H4 (cell line): ENCODE data around the gene MYO1D. TPM values are rescaled to one million over a fixed set of nuclear protein-coding genes. Genes with fewer than 3 reads are reported as not detected.
"Not testable (repeated sequence)": the region's sequence is repeated elsewhere in the genome, so short reads cannot be mapped to it uniquely, and the experiment has no call there.

ENCODE experiments used
- DNase-seq: peaks from one replicate; pipeline ENCODE4 v3.0.0-alpha.2; 2015; ENCODE audit warnings: low spot score
- total RNA-seq: library from RNA; depleted of rRNA; stranded (reverse); fragments of >200 nt; shearing (Covaris generic); gene quantifications from 2 replicates; pipeline ENCODE4 v1.2.3, GENCODE V29; 2014

The MYO1D gene
- total RNA-seq, 1 experiment from 2014 or later: 12.6 TPM

- DNase-seq: no peak
Observed at GRCh38 chr17:32777436-32777835, 99.5 kb downstream of the MYO1D start.

GRCh38 chr17:32774695-32775084 is 102.2 kb downstream of the MYO1D start:
- DNase-seq: no peak

DNA sequence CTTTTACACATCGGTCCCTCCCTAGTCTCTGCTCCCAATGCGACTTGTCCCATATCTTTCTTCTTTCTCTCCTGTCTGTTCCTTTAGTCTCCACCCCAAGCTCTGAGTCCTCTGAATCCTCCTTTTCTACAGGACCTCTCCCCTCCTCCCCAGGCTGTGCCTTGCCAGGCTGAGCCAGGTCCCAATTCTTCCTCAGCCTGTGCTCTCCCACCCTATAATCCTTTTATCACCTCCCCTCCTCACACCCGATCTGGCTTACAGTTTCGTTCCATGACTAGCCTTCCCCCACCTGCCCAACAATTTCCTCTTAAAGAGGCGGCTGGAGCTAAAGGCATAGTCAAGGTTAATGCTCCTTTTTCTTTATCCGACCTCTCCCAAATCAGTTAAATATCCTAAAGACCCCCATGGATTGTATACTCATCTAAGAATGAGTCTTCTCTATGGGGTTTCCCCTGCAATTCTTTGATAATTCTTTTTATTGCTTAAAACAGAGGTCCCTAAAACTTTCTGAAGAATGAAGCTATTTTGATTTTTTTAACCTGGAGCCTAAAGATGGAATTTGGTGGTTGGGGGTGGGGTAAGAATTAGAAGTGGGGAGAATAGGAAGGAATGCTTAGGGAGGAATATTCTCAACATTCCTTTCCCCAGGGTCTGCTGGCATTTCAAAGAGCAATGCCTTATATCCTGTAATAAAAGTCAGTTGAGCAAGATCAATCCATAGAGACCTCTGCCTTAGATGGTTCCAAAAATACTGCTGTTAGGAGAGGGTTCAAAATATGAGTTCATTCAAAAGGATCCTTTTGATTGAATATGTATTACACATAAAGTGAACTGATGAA is 102.8 kb downstream of the MYO1D start:
- DNase-seq: no peak

DNA sequence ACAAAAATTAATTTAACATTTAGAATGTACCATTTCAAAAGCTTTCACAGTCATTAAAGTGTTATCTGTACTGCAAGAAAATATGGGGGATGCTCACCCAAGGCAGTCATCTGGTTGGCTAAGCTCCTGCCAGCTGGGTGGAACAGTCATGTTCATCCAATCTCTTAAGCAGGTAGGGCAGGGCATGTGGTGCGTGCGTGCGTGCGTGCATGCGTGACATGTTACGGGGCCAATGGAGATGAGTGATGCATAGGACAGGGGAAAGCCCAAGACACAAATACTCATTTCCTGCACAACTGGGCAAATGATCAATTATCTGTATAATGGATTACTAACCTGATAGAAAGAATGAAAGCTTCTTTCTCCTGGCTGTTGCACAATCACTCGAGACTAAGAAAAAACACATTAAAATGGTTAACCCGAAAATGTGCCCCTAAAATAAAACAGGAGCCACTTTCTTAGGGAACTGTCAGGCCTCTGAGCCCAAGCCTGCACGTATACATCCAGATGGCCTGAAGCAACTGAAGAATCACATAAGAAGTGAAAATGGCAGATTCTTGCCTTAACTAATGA is 104.4 kb downstream of the MYO1D start:
- no peak for DNase-seq

- DNase-seq: no peak
Observed at GRCh38 chr17:32771396-32771795, 105.5 kb downstream of the MYO1D start.

DNA sequence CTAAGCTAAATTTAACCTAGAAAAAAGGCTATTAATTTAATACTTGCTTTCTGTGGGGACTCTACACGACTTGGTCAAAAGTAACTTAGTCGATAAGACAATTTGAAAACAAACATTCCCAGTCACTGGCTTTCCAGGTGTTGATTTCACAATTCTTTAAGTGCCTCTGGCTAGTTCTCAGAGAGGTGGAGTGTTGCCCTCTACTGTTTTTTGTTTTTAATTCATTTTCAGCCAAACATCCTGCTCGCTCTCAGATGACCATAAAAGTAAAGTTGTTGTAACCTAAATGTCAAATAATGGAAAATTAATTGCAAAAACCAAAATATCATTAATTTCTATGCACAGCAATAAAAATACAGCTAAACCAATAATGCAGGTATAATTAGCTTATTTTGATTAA is 107.1 kb downstream of the MYO1D start:
- DNase-seq: peak; percentile 32

DNA sequence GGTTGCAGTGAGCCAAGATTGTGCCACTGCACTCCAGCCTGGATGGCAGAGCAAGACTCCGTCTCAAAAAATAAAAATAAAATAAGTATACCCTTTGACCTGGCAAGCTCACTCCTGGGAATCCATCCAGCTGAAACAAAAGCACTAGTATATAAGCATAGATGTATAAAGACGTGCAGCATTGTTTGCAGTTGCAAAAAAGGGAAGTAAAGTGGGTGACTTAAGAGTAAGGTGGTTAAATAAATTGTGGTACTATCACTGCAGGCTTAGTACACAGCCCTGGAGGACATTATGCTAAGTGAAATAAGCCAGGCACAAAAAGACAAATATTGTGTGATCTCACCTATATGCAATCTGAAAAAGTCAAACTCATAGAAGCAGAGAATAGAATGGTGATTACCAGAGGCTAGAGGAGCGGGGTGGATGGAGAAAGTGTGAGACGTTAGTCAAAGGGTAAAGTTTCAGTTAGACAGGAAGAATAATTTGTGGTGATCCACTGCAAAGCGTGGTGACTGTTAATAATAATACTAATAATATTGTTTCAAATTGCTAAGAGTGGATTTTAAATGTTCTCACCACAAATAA is 113.0 kb downstream of the MYO1D start:
- no peak for DNase-seq

DNA sequence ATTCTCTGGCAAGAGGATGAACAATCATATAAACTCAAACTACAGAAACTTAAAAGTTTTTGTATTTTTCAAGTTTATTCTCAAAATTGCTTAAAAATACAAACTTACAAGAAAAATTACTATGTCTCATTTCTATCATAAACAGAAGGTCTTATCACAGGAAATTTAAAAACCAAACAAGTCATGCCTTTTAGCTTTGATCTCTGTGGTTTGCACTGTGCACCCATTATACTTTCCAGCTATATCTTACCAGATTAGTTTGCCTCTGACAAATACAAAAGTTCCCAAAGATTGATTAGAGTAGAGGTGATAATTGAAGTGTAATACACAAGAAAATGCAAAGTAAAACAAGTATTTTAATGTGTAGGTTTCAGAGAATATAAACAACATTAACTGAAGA is 117.4 kb downstream of the MYO1D start:
- DNase-seq: no peak

GRCh38 chr17:32757963-32758362 is 119.0 kb downstream of the MYO1D start:
- no peak for DNase-seq

GRCh38 chr17:32756696-32757095 is 120.2 kb downstream of the MYO1D start:
- no peak for DNase-seq

DNA sequence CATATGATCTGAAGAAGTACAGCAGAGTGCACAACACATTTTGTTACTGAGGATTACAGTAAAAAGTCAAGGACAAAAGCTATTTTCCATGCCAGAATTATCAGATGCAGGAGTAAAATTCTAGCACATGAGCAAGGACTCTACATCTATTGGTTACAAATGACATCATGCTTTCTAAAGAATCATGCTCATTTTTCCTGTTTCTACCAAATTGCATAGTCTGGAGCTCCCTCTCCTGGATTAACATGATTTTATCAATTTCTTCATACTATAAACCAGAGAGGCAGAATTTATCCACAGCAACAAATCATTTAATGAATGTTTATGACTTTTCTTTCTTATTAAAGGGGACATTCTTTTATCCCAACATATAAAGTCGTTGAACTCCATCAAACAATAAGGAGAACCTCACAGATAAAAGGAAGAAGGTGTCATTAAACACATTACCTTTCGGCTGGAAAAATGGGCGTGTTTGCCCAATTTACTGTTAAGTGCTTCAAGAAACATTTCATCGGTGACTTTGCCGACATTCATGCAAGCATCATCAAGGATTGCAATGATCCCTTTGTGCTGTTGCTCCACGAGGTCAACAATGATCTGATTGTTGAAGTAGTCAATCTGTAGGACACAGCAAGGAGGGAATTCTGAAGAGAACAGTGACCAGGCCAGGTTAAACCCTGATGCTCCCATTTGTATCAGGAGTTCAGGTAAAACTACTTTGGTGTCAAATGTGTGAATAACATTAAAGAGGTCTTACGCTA is 121.7 kb downstream of the MYO1D start:
- peak; percentile 68 for DNase-seq

DNA sequence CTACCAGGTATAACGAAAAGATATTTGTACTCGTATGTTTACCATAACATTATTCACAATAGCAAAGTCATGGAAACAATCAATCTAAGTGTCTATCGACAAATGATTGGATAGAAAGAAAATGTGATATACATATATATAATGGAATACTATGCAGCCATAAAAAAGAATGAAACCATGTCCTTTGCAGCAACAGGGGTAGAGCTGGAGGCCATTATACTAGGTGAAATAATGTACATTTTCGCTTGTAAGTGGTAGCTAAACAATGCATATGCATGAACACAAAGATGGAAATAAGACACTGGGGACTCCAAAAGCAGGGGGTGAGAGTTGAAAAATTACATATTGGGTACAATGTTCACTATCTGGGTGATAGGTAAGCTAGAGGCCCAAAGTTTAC is 124.0 kb downstream of the MYO1D start:
- DNase-seq: no peak

DNA sequence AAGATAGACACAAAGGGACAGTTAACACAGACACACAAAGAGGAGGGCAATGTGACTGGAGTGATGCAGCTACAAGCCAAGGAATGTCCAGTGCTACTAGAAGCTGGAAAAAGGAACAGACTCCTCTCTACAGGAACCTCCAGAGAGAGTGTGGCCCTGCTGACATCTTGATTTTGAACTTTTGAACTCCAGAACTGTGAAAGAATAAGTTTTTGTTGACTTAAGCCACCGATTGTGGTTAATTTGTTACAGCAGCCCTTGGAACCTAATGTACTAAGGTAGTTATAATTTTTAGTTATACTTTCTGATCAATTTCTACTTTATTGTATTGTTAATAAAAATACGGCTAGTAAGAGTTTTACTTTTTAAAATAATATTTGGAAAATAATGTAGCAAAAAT is 129.1 kb downstream of the MYO1D start:
- no peak for DNase-seq

DNA sequence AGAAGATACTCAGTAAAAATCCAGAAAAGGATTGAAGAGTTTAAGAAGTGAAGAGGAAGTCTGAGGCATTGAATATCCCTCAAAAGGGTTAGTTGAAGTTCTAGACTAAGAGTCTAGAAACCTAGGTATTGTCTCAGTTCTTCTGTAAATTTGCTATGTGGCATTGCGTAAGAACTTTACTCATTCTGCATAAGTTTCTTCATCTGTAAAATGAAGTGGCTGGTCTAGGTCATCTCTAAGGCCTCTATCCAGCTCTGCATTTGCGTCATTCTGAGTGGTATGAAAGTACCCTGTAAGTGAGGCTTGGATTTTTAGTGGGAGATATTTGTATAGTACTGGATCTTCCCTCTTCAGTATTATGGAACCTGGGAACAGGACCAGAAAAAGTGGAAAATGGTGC is 130.2 kb downstream of the MYO1D start:
- DNase-seq: no peak

GRCh38 chr17:32746280-32746679 is 130.6 kb downstream of the MYO1D start:
- no peak for DNase-seq

DNA sequence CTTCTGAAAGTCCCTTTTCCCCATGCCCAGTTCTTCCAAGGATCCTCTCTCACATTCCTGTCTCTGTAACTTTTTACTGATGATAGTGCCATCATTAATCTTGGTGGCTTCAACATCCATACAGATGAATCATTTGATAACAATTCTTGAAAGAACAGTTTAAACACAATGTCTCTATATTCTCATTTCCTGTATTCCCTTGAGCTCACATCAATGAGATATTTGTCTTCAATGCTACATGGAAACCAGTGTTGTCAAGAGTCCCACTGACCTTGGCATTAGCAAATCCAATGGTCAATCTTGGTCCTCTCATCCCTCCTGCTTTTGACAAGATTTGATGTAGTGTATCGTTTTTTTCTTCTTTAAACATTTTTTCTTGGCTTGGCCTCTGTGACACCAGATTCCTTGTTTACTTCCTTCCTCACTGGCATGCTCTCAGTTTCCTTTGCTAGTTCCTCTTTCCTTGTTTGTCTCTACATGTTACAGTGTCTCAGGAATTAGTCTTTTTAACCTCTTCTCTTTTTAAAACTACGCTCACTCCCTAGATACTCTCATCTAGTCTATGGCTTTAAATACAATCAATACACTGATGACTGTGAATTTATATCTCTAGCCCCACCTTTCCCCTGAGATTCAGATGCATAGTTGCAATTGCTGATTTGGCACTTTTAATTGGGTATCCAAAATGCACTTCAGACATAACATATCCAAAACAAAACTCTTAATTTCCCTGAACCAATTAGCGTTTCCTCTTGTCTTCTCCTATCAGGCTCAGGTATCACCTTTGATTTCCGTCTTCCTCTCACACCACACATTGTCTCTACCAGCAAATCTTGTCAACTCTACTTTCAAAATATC is 134.0 kb downstream of the MYO1D start:
- no peak for DNase-seq

GRCh38 chr17:32741381-32741780 is 135.5 kb downstream of the MYO1D start:
- no peak for DNase-seq

- DNase-seq: no peak
Observed at GRCh38 chr17:32739722-32740121, 137.2 kb downstream of the MYO1D start.

- not testable (repeated sequence) for DNase-seq
Observed at GRCh38 chr17:32739151-32739550, 137.8 kb downstream of the MYO1D start.

GRCh38 chr17:32733401-32733800 is 143.5 kb downstream of the MYO1D start:
- DNase-seq: no peak

GRCh38 chr17:32732900-32733299 is 144.0 kb downstream of the MYO1D start:
- DNase-seq: no peak

DNA sequence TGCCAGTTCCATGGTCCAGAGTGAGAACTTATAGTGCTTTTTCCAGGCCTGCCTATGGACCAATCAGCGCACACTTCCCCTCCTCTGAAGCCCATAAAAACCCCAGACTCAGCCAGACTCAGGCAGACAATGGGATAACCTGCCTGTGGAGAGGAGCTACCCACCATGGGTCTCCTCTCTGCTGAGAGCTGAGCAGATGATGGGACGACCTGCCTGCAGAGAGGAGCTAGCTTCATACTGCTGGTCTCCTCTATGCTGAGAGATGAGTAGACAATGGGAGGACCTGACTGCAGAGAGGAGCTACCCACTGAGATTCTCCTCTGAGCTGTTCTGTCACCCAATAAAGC is 144.7 kb downstream of the MYO1D start:
- no peak for DNase-seq
